Effector memory CD4-positive, alpha-beta T cell (primary cell): ENCODE measurements around the gene CNTN5.

Source experiments
- DNase-seq, 3 donors: peaks; one replicate each; pipeline ENCODE4 v3.0.0-alpha.2; 2020
- H3K27ac ChIP-seq: 2 replicates; pipeline ENCODE4 v1.7.0; 2013; ENCODE audit warnings: mild to moderate bottlenecking, low read length, moderate library complexity; ENCODE audit not compliant: insufficient read depth, poor library complexity, severe bottlenecking
- H3K27me3 ChIP-seq: replicated peaks from 2 replicates; pipeline ENCODE4 v1.7.0; 2013; ENCODE audit warnings: mild to moderate bottlenecking, low read length; ENCODE audit not compliant: insufficient read depth, control insufficient read depth, poor library complexity, severe bottlenecking
- H3K36me3 ChIP-seq: 2 replicates; pipeline ENCODE4 v1.7.0; 2013; ENCODE audit warnings: mild to moderate bottlenecking, low read length, moderate library complexity; ENCODE audit not compliant: control insufficient read depth, insufficient read depth
- H3K4me1 ChIP-seq: 2 replicates; pipeline ENCODE4 v1.7.0; 2013; ENCODE audit warnings: low read length, mild to moderate bottlenecking; ENCODE audit not compliant: control insufficient read depth, insufficient read depth, poor library complexity, severe bottlenecking
- H3K4me3 ChIP-seq: 2 replicates; pipeline ENCODE4 v1.7.0; 2013; ENCODE audit warnings: low read length, low read depth, mild to moderate bottlenecking; ENCODE audit not compliant: insufficient read depth, poor library complexity, severe bottlenecking
- H3K9me3 ChIP-seq: 2 replicates; pipeline ENCODE4 v1.7.0; 2013; ENCODE audit warnings: mild to moderate bottlenecking, low read length, moderate library complexity; ENCODE audit not compliant: control insufficient read depth
- total RNA-seq, 3 donors: gene quantifications; one replicate each; lab custom pipeline; 2026; lab: John Stamatoyannopoulos, UW

CNTN5 gene
- 0 reads per million in 3 donors for total RNA-seq

DNA sequence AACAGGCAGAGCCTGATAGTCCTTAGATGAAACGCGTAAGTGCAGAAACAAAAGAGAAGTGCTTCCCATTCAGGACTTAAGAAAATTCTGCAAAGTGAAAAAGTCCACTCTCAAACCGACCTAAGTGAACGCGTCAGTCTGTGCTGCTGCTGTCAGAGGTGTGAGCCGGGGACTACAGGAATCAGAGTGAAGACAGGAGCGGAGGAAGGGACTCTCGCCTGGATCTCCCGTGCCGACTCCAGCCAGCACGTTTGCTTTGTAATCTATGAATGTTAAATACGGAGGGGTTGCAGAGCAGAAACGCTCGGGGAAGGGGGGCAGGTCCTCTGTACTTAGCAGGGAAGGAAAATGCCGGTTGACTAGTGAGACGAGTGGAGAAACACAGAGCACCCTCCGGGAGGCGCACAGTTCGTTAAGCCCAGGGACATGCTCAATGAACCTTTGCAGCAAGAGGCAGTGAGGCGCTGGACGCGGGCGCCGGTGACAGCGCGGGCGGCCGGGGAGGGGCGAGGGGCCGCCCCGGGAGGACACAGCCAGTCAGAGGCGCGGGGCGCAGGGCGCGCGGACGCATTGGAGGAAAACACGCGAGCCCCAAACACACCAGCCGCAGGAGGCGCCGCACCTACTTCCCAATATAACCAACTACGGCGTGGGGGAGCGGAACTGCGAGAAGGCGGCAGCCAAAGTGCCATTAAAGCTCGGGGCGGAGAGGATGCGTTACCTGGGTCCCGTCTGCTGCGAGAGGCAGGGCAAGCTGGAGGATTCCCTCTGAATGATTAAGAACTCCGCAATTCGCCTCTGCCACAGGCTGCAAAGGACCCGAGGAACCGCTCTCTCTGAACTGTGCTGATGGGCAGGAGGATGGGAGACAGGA lies at the start of gene CNTN5:
Gene CNTN5, plus strand, starts transcription at position 598 of the 874 bp plus-strand sequence.
- H3K27me3 ChIP-seq = no peaks in the 10 kb centered on the region
- no peak within 1 kb of the TSS for H3K27ac ChIP-seq
- DNase-seq = no peak
- no peak within 1 kb of the TSS for H3K4me3 ChIP-seq
- H3K36me3 ChIP-seq = no peaks in the 10 kb centered on the region
- no peaks in the 10 kb centered on the region for H3K4me1 ChIP-seq
- no peaks in the 10 kb centered on the region for H3K9me3 ChIP-seq

DNA sequence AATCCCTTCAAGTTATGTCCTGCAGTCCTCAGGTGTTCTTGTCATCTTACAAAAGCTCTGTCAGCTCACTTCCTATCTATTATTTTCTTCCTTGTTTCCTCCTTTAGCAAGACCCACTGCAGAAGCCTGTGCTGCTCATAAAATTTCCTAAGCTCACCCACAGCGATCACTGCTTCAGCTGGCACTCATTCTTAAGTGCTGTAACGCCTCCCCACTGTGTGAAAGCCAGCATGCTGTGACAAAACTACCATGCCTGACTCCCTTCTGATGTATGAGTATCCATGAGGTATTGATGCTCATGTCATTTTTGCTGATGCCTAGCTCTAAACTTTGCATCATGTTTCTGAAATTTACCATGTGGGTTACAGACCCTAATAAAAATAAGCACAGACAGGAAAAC lies 41.5 kb upstream of the CNTN5 start:
- no peak overlapping the region for H3K4me3 ChIP-seq
- no peak overlapping the region for H3K27ac ChIP-seq
- H3K9me3 ChIP-seq = no peaks in the 10 kb centered on the region
- no peaks in the 10 kb centered on the region for H3K36me3 ChIP-seq
- no peaks in the 10 kb centered on the region for H3K4me1 ChIP-seq
- H3K27me3 ChIP-seq = no peaks in the 10 kb centered on the region
- no peak for DNase-seq

DNA sequence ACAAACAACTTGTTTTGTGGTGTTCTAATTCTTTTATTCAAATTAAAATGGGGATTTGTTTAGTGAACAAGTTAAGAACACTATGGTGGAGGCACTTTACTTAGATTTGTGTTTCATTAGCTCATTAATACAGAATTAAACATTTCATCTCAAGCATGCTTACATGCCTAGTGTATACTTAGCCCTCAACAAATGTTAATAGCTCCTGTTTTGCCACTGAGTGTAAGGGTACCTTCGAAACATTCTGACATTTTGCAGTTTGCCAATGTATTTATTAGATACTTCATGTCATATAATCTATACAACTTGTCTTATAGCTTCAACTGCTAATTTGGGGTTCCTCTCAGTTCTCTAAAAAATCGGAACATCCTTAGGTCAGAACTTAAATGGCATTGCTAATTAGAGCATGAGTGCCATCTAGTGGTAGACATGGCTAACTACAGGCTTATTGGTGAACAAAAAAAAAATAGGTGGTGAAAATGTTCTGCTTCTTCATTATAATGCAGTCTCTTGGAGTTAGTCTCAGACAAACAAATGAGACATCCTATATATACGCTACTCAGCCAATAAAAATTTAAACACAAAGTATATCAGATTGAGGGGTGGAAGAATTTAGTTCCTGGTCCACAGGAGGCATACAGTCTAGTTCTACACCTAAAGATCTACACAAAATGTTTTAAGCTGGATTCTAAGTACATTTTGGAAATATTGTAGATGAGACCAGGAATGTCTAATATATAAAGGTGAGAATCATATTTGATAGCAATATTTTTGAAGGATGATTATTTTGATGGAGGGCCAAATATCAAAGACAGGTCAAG lies 4.9 kb upstream of the CNTN5 start:
- DNase-seq = no peak
- H3K27ac ChIP-seq = no peak overlapping the region
- no peak overlapping the region for H3K4me3 ChIP-seq
- no peaks in the 10 kb centered on the region for H3K27me3 ChIP-seq
- H3K4me1 ChIP-seq = no peaks in the 10 kb centered on the region
- H3K36me3 ChIP-seq = no peaks in the 10 kb centered on the region
- no peaks in the 10 kb centered on the region for H3K9me3 ChIP-seq

GRCh38 chr11:99019696-99020095 lies 1.1 kb upstream of the CNTN5 start:
- Histone ChIP-seq H3K4me3 (no peak overlapping the region), H3K27me3 (no peaks in the 10 kb centered on the region), H3K27ac (no peak overlapping the region), H3K9me3 (no peaks in the 10 kb centered on the region), H3K36me3 (no peaks in the 10 kb centered on the region), H3K4me1 (no peaks in the 10 kb centered on the region)
- DNase-seq = no peak

GRCh38 chr11:99037057-99037456 lies 16.3 kb downstream of the CNTN5 start:
- Histone ChIP-seq H3K27ac (no peak overlapping the region), H3K27me3 (no peaks in the 10 kb centered on the region), H3K36me3 (no peaks in the 10 kb centered on the region), H3K4me1 (no peaks in the 10 kb centered on the region), H3K4me3 (no peak overlapping the region), H3K9me3 (no peaks in the 10 kb centered on the region)
- DNase-seq = no peak

DNA sequence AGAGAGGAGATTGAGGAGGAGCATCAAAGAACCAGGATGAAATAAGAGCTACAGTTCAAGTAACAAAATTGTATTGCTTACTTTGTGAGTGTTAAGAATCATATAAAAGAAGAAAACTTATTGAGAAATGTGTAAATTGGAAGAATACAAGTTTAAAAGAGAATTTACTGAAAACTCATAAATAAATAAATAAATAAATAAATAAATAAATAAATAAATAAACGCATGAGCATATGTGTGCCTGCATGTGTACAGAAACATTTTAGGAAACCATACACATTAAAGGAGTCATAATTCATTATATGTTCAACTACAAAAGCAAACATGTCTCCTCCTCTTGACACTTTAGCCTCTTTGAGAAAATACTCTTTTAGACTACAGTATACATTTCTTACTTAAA lies 42.6 kb downstream of the CNTN5 start:
- no peaks in the 10 kb centered on the region for H3K27me3 ChIP-seq
- H3K27ac ChIP-seq = no peak overlapping the region
- no peak for DNase-seq
- no peaks in the 10 kb centered on the region for H3K9me3 ChIP-seq
- H3K4me3 ChIP-seq = no peak overlapping the region
- H3K4me1 ChIP-seq = no peaks in the 10 kb centered on the region
- no peaks in the 10 kb centered on the region for H3K36me3 ChIP-seq

GRCh38 chr11:99065121-99065520 lies 44.4 kb downstream of the CNTN5 start:
- H3K9me3 ChIP-seq = no peaks in the 10 kb centered on the region
- DNase-seq = no peak
- no peak overlapping the region for H3K4me3 ChIP-seq
- H3K4me1 ChIP-seq = no peaks in the 10 kb centered on the region
- no peak overlapping the region for H3K27ac ChIP-seq
- H3K36me3 ChIP-seq = no peaks in the 10 kb centered on the region
- no peaks in the 10 kb centered on the region for H3K27me3 ChIP-seq

DNA sequence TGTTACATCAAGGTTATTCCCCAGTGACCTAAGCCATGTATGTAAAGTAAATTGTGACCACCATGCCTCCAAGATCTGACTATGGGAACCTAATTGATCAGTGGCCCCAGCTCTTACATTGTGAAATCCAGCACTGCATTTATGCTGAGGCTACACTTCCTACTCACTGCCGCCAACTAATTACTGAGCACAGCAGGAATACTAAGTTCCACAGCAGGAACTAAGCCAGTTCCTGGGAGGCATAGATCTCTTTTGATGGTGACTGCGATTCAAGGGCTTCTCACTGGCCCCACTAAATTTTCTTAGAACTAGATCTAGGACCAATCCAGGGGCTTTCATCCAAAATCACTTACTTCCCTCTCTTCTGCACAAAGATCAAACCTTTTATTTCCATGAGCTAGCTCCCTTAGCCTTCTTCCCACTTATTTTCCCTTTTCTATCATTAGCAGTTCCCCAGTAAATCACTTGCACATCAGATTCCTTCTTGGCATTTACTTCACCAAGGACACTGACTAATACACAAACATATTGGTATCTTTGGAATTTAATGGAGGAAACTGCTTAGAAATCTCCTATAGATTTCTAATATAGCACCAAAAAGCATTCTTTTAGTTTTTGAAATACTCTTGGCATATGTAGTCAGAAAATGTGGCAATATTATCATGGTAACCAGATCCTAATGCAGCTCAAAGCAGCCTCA lies 46.0 kb downstream of the CNTN5 start:
- DNase-seq = no peak
- Histone ChIP-seq H3K4me1 (no peaks in the 10 kb centered on the region), H3K4me3 (no peak overlapping the region), H3K36me3 (no peaks in the 10 kb centered on the region), H3K27ac (no peak overlapping the region), H3K27me3 (no peaks in the 10 kb centered on the region), H3K9me3 (no peaks in the 10 kb centered on the region)

- Histone ChIP-seq H3K27me3 (no peaks in the 10 kb centered on the region), H3K36me3 (no peaks in the 10 kb centered on the region), H3K4me3 (no peak overlapping the region), H3K27ac (no peak overlapping the region), H3K4me1 (no peaks in the 10 kb centered on the region), H3K9me3 (no peaks in the 10 kb centered on the region)
- no peak for DNase-seq
These were observed 48.1 kb downstream of the CNTN5 start for GRCh38 chr11:99068832-99069231.
